HTR-8/SVneo (cell line): ENCODE data around the gene ZNF598.
"Not testable (repeated sequence)": the region's sequence is repeated elsewhere in the genome, so short reads cannot be mapped to it uniquely, and the experiment has no call there.

Experiments used
- DNase-seq: peaks from one replicate; pipeline ENCODE4 v3.0.0; 2011; ENCODE audit warnings: low spot score, mixed read lengths; ENCODE audit not compliant: insufficient read length
- FAIRE-seq: peaks from 2 replicates; lab custom pipeline; 2011; peaks lifted over from hg19 to GRCh38; lab: Jason Lieb, UNC

The ZNF598 gene

GRCh38 chr16:2028620-2029220 lies 19.1 kb upstream of the ZNF598 start:
- FAIRE-seq, result no peak
- DNase-seq, result no peak

GRCh38 chr16:2028146-2028545 lies 18.5 kb upstream of the ZNF598 start:
- DNase-seq (no peak), FAIRE-seq (no peak)

GRCh38 chr16:2027024-2028010 lies 17.7 kb upstream of the ZNF598 start:
- FAIRE-seq (peak; percentile 94), DNase-seq (no peak)

GRCh38 chr16:2026461-2027023 lies 16.9 kb upstream of the ZNF598 start, which contains the start of gene NHERF2:
TSS of gene NHERF2 (plus strand) at chr16:2026902. CDS start at chr16:2027006, 104 bp downstream.
- no peak for DNase-seq
- no peak for FAIRE-seq

GRCh38 chr16:2025878-2026460 lies 16.3 kb upstream of the ZNF598 start:
- DNase-seq (no peak), FAIRE-seq (no peak)

- FAIRE-seq, result no peak
- no peak for DNase-seq
Measured at GRCh38 chr16:2025251-2025650, 15.6 kb upstream of the ZNF598 start.

GRCh38 chr16:2024032-2024420 lies 14.4 kb upstream of the ZNF598 start:
- DNase-seq (no peak), FAIRE-seq (no peak)

- FAIRE-seq (peak; percentile 95), DNase-seq (peak; percentile 92)
Measured at GRCh38 chr16:2023092-2024031, 13.7 kb upstream of the ZNF598 start.

GRCh38 chr16:2022723-2023091 lies 13.1 kb upstream of the ZNF598 start:
- no peak for DNase-seq
- peak; percentile 90 for FAIRE-seq

- FAIRE-seq, result no peak
- DNase-seq, result no peak
Measured at GRCh38 chr16:2019921-2020831, 10.6 kb upstream of the ZNF598 start.

- DNase-seq, result no peak
- no peak for FAIRE-seq
Measured at GRCh38 chr16:2019518-2019920, 9.9 kb upstream of the ZNF598 start, which contains the start of gene NPW. TSS of gene NPW (plus strand) at chr16:2019785.

GRCh38 chr16:2016407-2016922 lies 6.8 kb upstream of the ZNF598 start:
- DNase-seq, result no peak
- no peak for FAIRE-seq

GRCh38 chr16:2015947-2016208 lies 6.3 kb upstream of the ZNF598 start:
- DNase-seq (no peak), FAIRE-seq (no peak)

- FAIRE-seq, result no peak
- no peak for DNase-seq
Measured at GRCh38 chr16:2015117-2015946, 5.7 kb upstream of the ZNF598 start.

- FAIRE-seq (no peak), DNase-seq (no peak)
Measured at GRCh38 chr16:2013527-2013926, 3.9 kb upstream of the ZNF598 start.

GRCh38 chr16:2011726-2012125 lies 2.1 kb upstream of the ZNF598 start:
- not testable (repeated sequence) for FAIRE-seq, DNase-seq

GRCh38 chr16:2009164-2009711 lies 383 bp downstream of the ZNF598 start:
- DNase-seq (no peak), FAIRE-seq (no peak)
